ENCODE measurements around the gene FNDC1.
A peak's percentile ranks its signal among the peaks of the same experiment; 100 is the strongest.

The FNDC1 gene

DNA sequence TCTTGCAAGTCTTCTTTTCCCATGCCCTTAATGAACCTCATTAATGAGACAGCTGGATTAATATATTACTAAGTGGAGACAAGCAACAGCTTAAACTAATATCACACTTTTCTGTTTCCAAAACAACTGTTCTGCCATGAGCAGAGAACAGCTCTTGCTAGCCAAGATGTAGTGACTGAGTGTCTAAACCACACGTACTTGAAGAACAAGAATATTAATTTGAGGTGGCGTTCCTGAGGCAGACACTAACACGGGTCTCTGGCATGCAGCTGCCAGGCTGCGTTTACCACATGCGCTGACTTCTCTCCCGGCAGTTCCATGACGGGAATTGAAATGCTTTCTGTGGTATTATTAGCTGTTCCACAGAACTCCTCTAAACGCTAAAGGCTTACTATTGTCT, 80.6 kb downstream of the FNDC1 start:
- no peak for DNase-seq
- Histone ChIP-seq H2BK120ac (ENCODE audit: low read depth, low read length) (no peak overlapping the region), H4K8ac (ENCODE audit: low read length) (no peak overlapping the region), H3K23ac (ENCODE audit: low read length in 2 of 2) (no peak overlapping the region), H2AFZ (ENCODE audit: low read depth, low read length) (no peak overlapping the region), H2BK5ac (ENCODE audit: low read depth, low read length, poor library complexity, severe bottlenecking) (no peak overlapping the region), H3K4me3 (ENCODE audit: insufficient read depth in 1 of 2, low read depth in 1 of 2, low read length in 2 of 2) (no peak overlapping the region), H2BK15ac (ENCODE audit: low read depth, poor library complexity, severe bottlenecking) (no peak overlapping the region), H3K4ac (ENCODE audit: low read depth in 1 of 2, low read length in 2 of 2) (no peak overlapping the region), H3K9me3 (ENCODE audit: control insufficient read depth, low read length) (no peaks in the 10 kb centered on the region), H3K9ac (ENCODE audit: low read length) (peak overlapping the region; percentile 58), H4K91ac (ENCODE audit: low read length) (no peak overlapping the region), H3K36me3 (ENCODE audit: control insufficient read depth in 1 of 2, insufficient read depth in 2 of 2, low read depth in 1 of 2, low read length in 2 of 2) (peaks cover 0 to 4% of the 10 kb centered on the region in 2 experiments), H3K27ac (ENCODE audit: low read length, poor library complexity, severe bottlenecking) (no peak overlapping the region), H3K4me1 (ENCODE audit: control insufficient read depth, insufficient read depth, low read depth, low read length) (no peaks in the 10 kb centered on the region), H3K18ac (ENCODE audit: low read depth in 1 of 2, low read length in 2 of 2) (no peak overlapping the region), H3K14ac (ENCODE audit: low read length in 2 of 2) (no peak overlapping the region), H2BK12ac (ENCODE audit: low read length in 2 of 2) (no peak overlapping the region), H2AK5ac (ENCODE audit: low read length, severe bottlenecking) (no peak overlapping the region), H3K79me1 (replicated peaks; ENCODE audit: low read length, poor library complexity, severe bottlenecking) (no peaks in the 10 kb centered on the region), H3K4me2 (ENCODE audit: low read length, poor library complexity, severe bottlenecking) (no peak overlapping the region), H3K27me3 (ENCODE audit: control insufficient read depth in 1 of 2, insufficient read depth in 1 of 2, low read length in 2 of 2) (no peaks in the 10 kb centered on the region)
- WGBS = 56% methylated on average over 8 of the region's 8 CpGs

DNA sequence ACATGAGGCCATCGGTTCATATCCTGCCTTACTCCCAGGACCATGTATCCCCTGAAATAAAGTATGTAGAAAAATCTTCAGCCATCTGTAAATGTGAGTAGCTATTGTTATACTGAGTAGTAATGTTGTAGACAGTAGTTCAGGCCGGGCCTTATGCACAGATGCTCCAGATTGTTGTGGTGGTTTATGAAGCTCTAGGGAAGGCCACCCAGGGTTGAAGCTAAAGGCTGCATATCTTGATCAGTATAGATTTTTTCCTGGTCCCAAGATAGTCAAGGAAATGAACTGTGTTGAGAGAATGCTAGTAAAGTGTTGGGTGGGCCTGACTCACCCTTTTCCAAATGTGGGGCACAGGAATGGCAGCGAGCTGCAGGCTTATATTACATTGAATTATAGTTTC, 81.4 kb downstream of the FNDC1 start:
- no peak overlapping the region for H3K14ac ChIP-seq (ENCODE audit: low read length in 2 of 2)
- H3K23ac ChIP-seq (ENCODE audit: low read length in 2 of 2) = no peak overlapping the region
- H4K91ac ChIP-seq (ENCODE audit: low read length) = no peak overlapping the region
- no peak overlapping the region for H3K9ac ChIP-seq (ENCODE audit: low read length)
- no peak overlapping the region for H2BK120ac ChIP-seq (ENCODE audit: low read depth, low read length)
- no peak overlapping the region for H2BK15ac ChIP-seq (ENCODE audit: low read depth, poor library complexity, severe bottlenecking)
- no peak overlapping the region for H3K18ac ChIP-seq (ENCODE audit: low read depth in 1 of 2, low read length in 2 of 2)
- H3K4ac ChIP-seq (ENCODE audit: low read depth in 1 of 2, low read length in 2 of 2) = no peak overlapping the region
- H2AK5ac ChIP-seq (ENCODE audit: low read length, severe bottlenecking) = no peak overlapping the region
- H3K4me1 ChIP-seq (ENCODE audit: control insufficient read depth, insufficient read depth, low read depth, low read length) = no peaks in the 10 kb centered on the region
- no peak overlapping the region for H3K4me2 ChIP-seq (ENCODE audit: low read length, poor library complexity, severe bottlenecking)
- no peak overlapping the region for H4K8ac ChIP-seq (ENCODE audit: low read length)
- H2BK5ac ChIP-seq (ENCODE audit: low read depth, low read length, poor library complexity, severe bottlenecking) = no peak overlapping the region
- no peaks in the 10 kb centered on the region for H3K27me3 ChIP-seq (ENCODE audit: control insufficient read depth in 1 of 2, insufficient read depth in 1 of 2, low read length in 2 of 2)
- H3K4me3 ChIP-seq (ENCODE audit: insufficient read depth in 1 of 2, low read depth in 1 of 2, low read length in 2 of 2) = no peak overlapping the region
- WGBS = 41% methylated on average over 3 of the region's 3 CpGs
- H3K79me1 ChIP-seq (replicated peaks; ENCODE audit: low read length, poor library complexity, severe bottlenecking) = no peaks in the 10 kb centered on the region
- peaks cover 0 to 4% of the 10 kb centered on the region in 2 experiments for H3K36me3 ChIP-seq (ENCODE audit: control insufficient read depth in 1 of 2, insufficient read depth in 2 of 2, low read depth in 1 of 2, low read length in 2 of 2)
- no peaks in the 10 kb centered on the region for H3K9me3 ChIP-seq (ENCODE audit: control insufficient read depth, low read length)
- no peak for DNase-seq
- H2AFZ ChIP-seq (ENCODE audit: low read depth, low read length) = no peak overlapping the region
- no peak overlapping the region for H3K27ac ChIP-seq (ENCODE audit: low read length, poor library complexity, severe bottlenecking)
- H2BK12ac ChIP-seq (ENCODE audit: low read length in 2 of 2) = no peak overlapping the region

DNA sequence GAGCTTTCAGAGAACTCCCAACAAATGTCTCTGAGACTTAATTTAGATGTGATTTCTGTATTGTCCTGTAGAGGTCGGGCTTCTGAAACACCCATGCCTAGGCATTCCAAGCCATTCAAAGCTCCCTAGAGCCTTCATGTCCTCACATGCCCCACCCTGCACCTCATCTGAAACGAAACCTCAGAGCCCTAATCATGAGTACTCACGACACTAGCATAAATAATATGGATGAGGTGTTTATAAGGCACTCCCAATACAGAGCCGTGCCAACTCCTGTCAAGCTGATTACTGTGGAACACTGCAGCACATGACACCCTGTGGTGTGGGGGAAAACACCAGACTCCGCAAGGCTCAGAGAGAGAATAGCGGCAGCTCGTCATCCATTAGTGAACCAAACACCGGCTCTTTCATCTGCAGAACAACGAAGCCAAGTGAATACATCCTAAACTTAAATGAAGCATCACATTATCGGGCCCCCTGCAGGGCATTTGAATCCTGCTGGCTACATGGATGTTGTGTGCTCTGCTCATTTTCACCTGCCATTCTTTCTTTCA, 83.8 kb downstream of the FNDC1 start:
- Histone ChIP-seq H2BK120ac (ENCODE audit: low read depth, low read length) (no peak overlapping the region), H4K91ac (ENCODE audit: low read length) (no peak overlapping the region), H3K4me2 (ENCODE audit: low read length, poor library complexity, severe bottlenecking) (no peak overlapping the region), H3K23ac (ENCODE audit: low read length in 2 of 2) (no peak overlapping the region), H3K79me1 (replicated peaks; ENCODE audit: low read length, poor library complexity, severe bottlenecking) (no peaks in the 10 kb centered on the region), H3K4ac (ENCODE audit: low read depth in 1 of 2, low read length in 2 of 2) (no peak overlapping the region), H3K27me3 (ENCODE audit: control insufficient read depth in 1 of 2, insufficient read depth in 1 of 2, low read length in 2 of 2) (no peaks in the 10 kb centered on the region), H2AFZ (ENCODE audit: low read depth, low read length) (no peak overlapping the region), H2BK15ac (ENCODE audit: low read depth, poor library complexity, severe bottlenecking) (no peak overlapping the region), H2BK5ac (ENCODE audit: low read depth, low read length, poor library complexity, severe bottlenecking) (no peak overlapping the region), H3K27ac (ENCODE audit: low read length, poor library complexity, severe bottlenecking) (no peak overlapping the region), H4K8ac (ENCODE audit: low read length) (no peak overlapping the region), H3K9ac (ENCODE audit: low read length) (no peak overlapping the region), H3K9me3 (ENCODE audit: control insufficient read depth, low read length) (no peaks in the 10 kb centered on the region), H3K18ac (ENCODE audit: low read depth in 1 of 2, low read length in 2 of 2) (no peak overlapping the region), H3K36me3 (ENCODE audit: control insufficient read depth in 1 of 2, insufficient read depth in 2 of 2, low read depth in 1 of 2, low read length in 2 of 2) (peaks cover 0 to 4% of the 10 kb centered on the region in 2 experiments), H2AK5ac (ENCODE audit: low read length, severe bottlenecking) (no peak overlapping the region), H3K14ac (ENCODE audit: low read length in 2 of 2) (no peak overlapping the region), H2BK12ac (ENCODE audit: low read length in 2 of 2) (no peak overlapping the region), H3K4me3 (ENCODE audit: insufficient read depth in 1 of 2, low read depth in 1 of 2, low read length in 2 of 2) (no peak overlapping the region), H3K4me1 (ENCODE audit: control insufficient read depth, insufficient read depth, low read depth, low read length) (no peaks in the 10 kb centered on the region)
- WGBS = 77% methylated on average over 10 of the region's 10 CpGs
- DNase-seq = no peak

DNA sequence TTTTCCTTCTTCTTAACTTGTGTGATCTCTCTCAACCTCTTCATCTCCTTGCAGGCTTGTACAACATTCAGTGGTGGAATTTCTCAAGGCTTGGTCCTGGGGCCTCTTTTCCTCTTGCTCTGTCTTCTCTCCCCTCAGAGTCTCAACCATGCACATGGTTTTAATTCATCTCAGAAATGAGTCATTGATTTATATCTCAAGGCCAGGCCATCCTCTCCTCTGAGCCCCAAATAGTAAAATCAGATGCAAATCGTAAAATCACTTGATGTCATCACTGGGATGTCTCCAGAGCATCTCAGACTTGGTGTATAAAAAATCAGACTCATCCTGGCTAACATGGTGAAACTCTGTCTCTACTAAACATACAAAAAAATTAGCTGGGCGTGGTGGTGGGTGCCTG, 85.0 kb downstream of the FNDC1 start:
- H3K4me3 ChIP-seq (ENCODE audit: insufficient read depth in 1 of 2, low read depth in 1 of 2, low read length in 2 of 2) = no peak overlapping the region
- no peak overlapping the region for H2BK5ac ChIP-seq (ENCODE audit: low read depth, low read length, poor library complexity, severe bottlenecking)
- H4K8ac ChIP-seq (ENCODE audit: low read length) = no peak overlapping the region
- H4K91ac ChIP-seq (ENCODE audit: low read length) = no peak overlapping the region
- H3K4me2 ChIP-seq (ENCODE audit: low read length, poor library complexity, severe bottlenecking) = no peak overlapping the region
- WGBS = 21% methylated on average over 2 of the region's 2 CpGs
- no peaks in the 10 kb centered on the region for H3K79me1 ChIP-seq (replicated peaks; ENCODE audit: low read length, poor library complexity, severe bottlenecking)
- H3K27ac ChIP-seq (ENCODE audit: low read length, poor library complexity, severe bottlenecking) = no peak overlapping the region
- H2BK12ac ChIP-seq (ENCODE audit: low read length in 2 of 2) = no peak overlapping the region
- H3K9me3 ChIP-seq (ENCODE audit: control insufficient read depth, low read length) = no peaks in the 10 kb centered on the region
- no peaks in the 10 kb centered on the region for H3K4me1 ChIP-seq (ENCODE audit: control insufficient read depth, insufficient read depth, low read depth, low read length)
- no peak overlapping the region for H2BK15ac ChIP-seq (ENCODE audit: low read depth, poor library complexity, severe bottlenecking)
- H2AFZ ChIP-seq (ENCODE audit: low read depth, low read length) = no peak overlapping the region
- peak overlapping the region; percentile 27 for H3K9ac ChIP-seq (ENCODE audit: low read length)
- no peak overlapping the region for H3K4ac ChIP-seq (ENCODE audit: low read depth in 1 of 2, low read length in 2 of 2)
- H3K23ac ChIP-seq (ENCODE audit: low read length in 2 of 2) = no peak overlapping the region
- H3K27me3 ChIP-seq (ENCODE audit: control insufficient read depth in 1 of 2, insufficient read depth in 1 of 2, low read length in 2 of 2) = no peaks in the 10 kb centered on the region
- no peak overlapping the region for H3K18ac ChIP-seq (ENCODE audit: low read depth in 1 of 2, low read length in 2 of 2)
- no peak overlapping the region for H2BK120ac ChIP-seq (ENCODE audit: low read depth, low read length)
- H2AK5ac ChIP-seq (ENCODE audit: low read length, severe bottlenecking) = no peak overlapping the region
- H3K14ac ChIP-seq (ENCODE audit: low read length in 2 of 2) = no peak overlapping the region
- DNase-seq = no peak
- H3K36me3 ChIP-seq (ENCODE audit: control insufficient read depth in 1 of 2, insufficient read depth in 2 of 2, low read depth in 1 of 2, low read length in 2 of 2) = peaks cover 0 to 4% of the 10 kb centered on the region in 2 experiments

Measured in mesenchymal stem cell (in vitro differentiated cells and primary cell).